Coronary artery (tissue), 2 donors: ENCODE measurements around the gene IL1R2.

ENCODE experiments used
- DNase-seq: peaks from one replicate; pipeline ENCODE4 v3.0.0-alpha.2; 2017; ENCODE audit warnings: low spot score
- H3K27ac ChIP-seq, 2 donors: fragments of 200-600 bp; sonication (generic); one replicate each; pipeline ENCODE4 v1.5.1; 2016 to 2019
- H3K4me3 ChIP-seq: fragments of 200-600 bp; sonication (generic); 2 replicates; pipeline ENCODE4 v1.5.1; 2016; ENCODE audit warnings: mild to moderate bottlenecking, moderate library complexity
- CTCF ChIP-seq: fragments of 200-600 bp; sonication (generic); IDR thresholded peaks from one replicate; pipeline ENCODE4 v1.5.1; 2019; ENCODE audit warnings: antibody characterized with exemption

IL1R2 gene

GRCh38 chr2:102037681-102038080, 45.9 kb downstream of the IL1R2 start:
- no peak for TF ChIP-seq CTCF
- no peak for DNase-seq
- peak overlapping the region; percentile 7 for H3K4me3 ChIP-seq
- peak overlapping the region; percentile 54 to 86 for H3K27ac ChIP-seq

DNA sequence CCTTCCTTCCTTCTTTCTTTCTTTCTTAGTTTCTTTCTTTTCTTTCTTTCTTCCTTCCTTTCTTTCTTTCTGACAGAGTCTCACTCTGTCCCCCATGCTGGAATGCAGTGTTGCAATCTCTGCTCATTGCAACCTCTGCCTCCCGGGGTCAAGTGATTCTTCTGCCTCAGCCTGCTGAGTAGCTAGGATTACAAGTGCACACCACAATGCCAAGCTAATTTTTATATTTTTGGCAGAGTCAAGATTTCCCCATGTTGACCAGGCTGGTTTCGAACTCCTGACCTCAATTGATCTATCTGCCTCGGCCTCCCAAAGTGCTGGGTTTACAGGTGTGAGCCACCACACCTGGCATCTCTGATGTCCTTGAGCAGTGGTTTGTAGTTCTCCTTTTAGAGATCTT, 48.5 kb downstream of the IL1R2 start:
- TF ChIP-seq CTCF = no peak
- DNase-seq = no peak
- Histone ChIP-seq H3K4me3 (no peak overlapping the region), H3K27ac (no peak overlapping the region)

- Histone ChIP-seq H3K4me3 (no peak overlapping the region), H3K27ac (peak overlapping the region in 1 of 2 donors; percentile 10)
- DNase-seq = no peak
- TF ChIP-seq CTCF = no peak
Measured at GRCh38 chr2:102041351-102041750, 49.6 kb downstream of the IL1R2 start.

DNA sequence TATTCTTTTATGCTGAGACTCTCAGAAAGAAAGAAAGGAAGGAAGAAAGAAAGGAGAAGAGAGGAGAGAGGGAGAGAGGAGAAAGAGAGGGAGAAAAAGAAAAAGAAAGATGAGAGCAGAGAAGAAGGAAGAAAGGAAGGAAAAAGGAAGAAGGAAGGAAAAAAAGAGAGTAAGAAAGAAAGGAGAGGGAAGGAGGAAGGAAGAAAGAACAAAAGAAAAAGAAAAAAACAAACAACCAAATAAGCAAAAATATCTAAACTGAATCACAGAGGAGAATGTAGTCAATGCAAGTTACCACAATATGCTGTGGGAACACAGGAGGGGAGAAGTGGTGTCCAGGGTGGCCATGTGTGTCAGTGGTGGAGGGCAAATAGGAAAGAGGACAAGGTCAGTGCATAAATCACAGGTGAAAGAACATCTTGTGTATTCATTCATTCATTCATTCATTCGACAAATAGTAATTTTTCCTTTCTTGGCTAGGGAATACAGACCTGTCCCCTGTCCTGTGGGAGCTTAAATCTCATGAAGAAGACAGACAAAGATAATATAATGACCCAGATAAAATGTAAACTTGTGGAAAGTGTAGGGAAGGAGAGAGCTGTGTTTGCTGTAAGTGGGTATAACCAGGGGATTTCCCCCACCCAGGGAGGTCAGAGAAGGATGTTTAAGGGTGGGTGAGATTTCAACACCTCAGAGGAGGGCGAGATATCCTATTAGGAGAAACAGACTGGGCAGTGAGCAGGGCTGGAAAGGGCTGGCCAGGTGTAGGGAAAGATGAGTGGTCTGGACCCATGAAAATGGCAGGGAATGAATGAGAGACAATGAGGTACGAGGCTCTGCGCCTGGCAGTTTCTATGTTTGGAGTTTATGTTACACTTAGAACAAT, 50.7 kb downstream of the IL1R2 start:
- Histone ChIP-seq H3K4me3 (no peak overlapping the region), H3K27ac (no peak overlapping the region)
- DNase-seq = no peak
- TF ChIP-seq CTCF = no peak

- Histone ChIP-seq H3K27ac (no peak overlapping the region), H3K4me3 (no peak overlapping the region)
- DNase-seq = no peak
- no peak for TF ChIP-seq CTCF
Measured at GRCh38 chr2:102043560-102043959, 51.8 kb downstream of the IL1R2 start.

DNA sequence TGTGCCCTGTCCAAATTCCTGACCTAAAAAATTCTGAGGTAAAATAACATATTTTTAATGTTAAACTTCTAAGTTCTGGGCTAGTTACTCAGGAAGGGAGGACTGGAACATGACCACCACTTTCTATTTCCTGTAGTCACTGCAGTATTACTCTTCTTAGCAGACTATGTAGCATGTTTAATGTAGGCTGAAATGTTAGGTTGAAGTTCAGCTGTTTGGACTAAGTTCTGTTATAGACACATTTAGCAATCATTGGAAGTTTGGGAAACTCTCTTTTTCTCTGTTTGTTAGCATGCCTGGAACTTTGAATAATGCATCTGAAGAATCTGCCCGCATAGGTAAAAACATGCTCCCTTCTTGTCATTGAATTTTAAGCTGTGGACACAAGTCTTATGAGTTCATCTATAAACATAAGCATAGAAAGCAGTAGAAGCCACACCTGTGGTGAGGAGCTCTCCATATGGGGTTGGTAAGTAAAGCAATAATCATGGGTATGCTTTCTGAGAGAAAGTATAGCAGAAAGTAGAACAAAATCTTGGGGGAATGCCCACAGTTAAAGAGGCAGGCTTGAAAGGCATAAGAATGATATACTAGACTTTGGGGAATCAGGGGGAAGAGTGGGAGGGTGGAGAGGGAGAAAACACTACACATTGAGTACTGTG, 52.6 kb downstream of the IL1R2 start:
- no peak for DNase-seq
- Histone ChIP-seq H3K27ac (no peak overlapping the region), H3K4me3 (no peak overlapping the region)
- no peak for TF ChIP-seq CTCF
